Hematopoietic multipotent progenitor cell (in vitro differentiated cells): ENCODE measurements around the gene CLCA2. TPM values are rescaled to one million over a fixed set of nuclear protein-coding genes. Genes with fewer than 3 reads are reported as not detected.

Source experiments
- DNase-seq, 3 donors: peaks; one replicate each; pipeline ENCODE4 v3.0.0-alpha.2; 2011 to 2015; ENCODE audit warnings: low read depth in 2 of 3, low spot score in 2 of 3
- total RNA-seq: library from RNA; depleted of rRNA; stranded (reverse); fragments of >200 nt; gene quantifications from one replicate; pipeline ENCODE4 v1.2.3, GENCODE V29; 2012

The CLCA2 gene
- total RNA-seq, 1 donor: not detected

- DNase-seq: no peak
Observed at GRCh38 chr1:86472767-86473166, 48.8 kb downstream of the CLCA2 start.

GRCh38 chr1:86477256-86477655 lies 53.3 kb downstream of the CLCA2 start:
- no peak for DNase-seq

- DNase-seq: no peak
Observed at GRCh38 chr1:86477682-86478081, 53.7 kb downstream of the CLCA2 start.

- DNase-seq: no peak
Observed at GRCh38 chr1:86478416-86479156, 54.6 kb downstream of the CLCA2 start.

GRCh38 chr1:86481966-86482365 lies 58.0 kb downstream of the CLCA2 start:
- DNase-seq: no peak

- no peak for DNase-seq
Observed at GRCh38 chr1:86487131-86487810, 63.3 kb downstream of the CLCA2 start.

- no peak for DNase-seq
Observed at GRCh38 chr1:86487811-86488141, 63.8 kb downstream of the CLCA2 start.

- DNase-seq: no peak
Observed at GRCh38 chr1:86489242-86489878, 65.4 kb downstream of the CLCA2 start.

GRCh38 chr1:86491171-86491950 lies 67.4 kb downstream of the CLCA2 start:
- no peak for DNase-seq

- DNase-seq: peak in 1 of 3 donors; percentile 64
Observed at GRCh38 chr1:86498281-86498680, 74.3 kb downstream of the CLCA2 start.

GRCh38 chr1:86499987-86500593 lies 76.1 kb downstream of the CLCA2 start:
- peak in 2 of 3 donors; percentile 32 to 70 for DNase-seq

GRCh38 chr1:86500714-86501113 lies 76.7 kb downstream of the CLCA2 start:
- no peak for DNase-seq

- peak in 2 of 3 donors; percentile 54 to 74 for DNase-seq
Observed at GRCh38 chr1:86502125-86502646, 78.2 kb downstream of the CLCA2 start.

GRCh38 chr1:86502721-86503405 lies 78.9 kb downstream of the CLCA2 start:
- peak in 1 of 3 donors; percentile 29 for DNase-seq

- DNase-seq: no peak
Observed at GRCh38 chr1:86503406-86504136, 79.6 kb downstream of the CLCA2 start.

- DNase-seq: peak in 1 of 3 donors; percentile 33
Observed at GRCh38 chr1:86504137-86504479, 80.1 kb downstream of the CLCA2 start.

- no peak for DNase-seq
Observed at GRCh38 chr1:86504895-86505563, 81.1 kb downstream of the CLCA2 start.

GRCh38 chr1:86505564-86505902 lies 81.6 kb downstream of the CLCA2 start:
- DNase-seq: no peak
